ENCODE results near the gene ZNF536. TPM values are rescaled to one million over a fixed set of nuclear protein-coding genes. Genes with fewer than 3 reads are reported as not detected.

The ZNF536 gene
- total RNA-seq, 1 experiment from 2014 or later: 0.35 TPM

GRCh38 chr19:30330266-30330665 is 41.9 kb upstream of the ZNF536 start:
- ATAC-seq (no peak), DNase-seq (ENCODE audit: low spot score) (no peak)
- POLR2A ChIA-PET: no interaction called here
- Mint-ChIP-seq H3K27me3 (ENCODE audit: low read depth) (no peaks in the 10 kb centered on the region), H3K4me3 (no peak overlapping the region), H3K27ac (no peak overlapping the region), H3K9me3 (0 out of 2 replicates have a peak, but pooled peaks cover 6% of the 10 kb centered on the region), H3K4me1 (no peaks in the 10 kb centered on the region), H3K36me3 (no peaks in the 10 kb centered on the region)
- TF ChIP-seq ZNF512 (CRISPR knock-in tag; IDR thresholded peaks at IDR 0.05; ENCODE audit: borderline replicate concordance) (no peak), PREB (CRISPR knock-in tag; IDR thresholded peaks at IDR 0.05; ENCODE audit: borderline replicate concordance) (no peak), IRF1 (CRISPR knock-in tag; IDR thresholded peaks at IDR 0.05) (no peak), SP1 (CRISPR knock-in tag; conservative IDR thresholded peaks at IDR 0.05) (no peak), ATF6 (CRISPR knock-in tag; IDR thresholded peaks at IDR 0.05) (no peak), FOXP4 (CRISPR knock-in tag; IDR thresholded peaks at IDR 0.05) (no peak)
- CTCF ChIA-PET: no interaction called here

GRCh38 chr19:30332445-30333234 is 39.5 kb upstream of the ZNF536 start:
- ATAC-seq (no peak), DNase-seq (ENCODE audit: low spot score) (no peak)
- no peaks in the 10 kb centered on the region; the same call in 1 of the 2 replicates for H3K27me3 Mint-ChIP-seq (ENCODE audit: low read depth)
- H3K36me3 Mint-ChIP-seq: no peaks in the 10 kb centered on the region
- no peak overlapping the region for H3K4me3 Mint-ChIP-seq
- CTCF ChIA-PET: no interaction called here
- H3K9me3 Mint-ChIP-seq: 0 out of 2 replicates have a peak, but pooled peaks cover 6% of the 10 kb centered on the region
- TF ChIP-seq ZNF425 (CRISPR knock-in tag; conservative IDR thresholded peaks at IDR 0.05) (no peak), SOX15 (CRISPR knock-in tag; IDR thresholded peaks at IDR 0.05) (no peak), HMGXB4 (CRISPR knock-in tag; IDR thresholded peaks at IDR 0.05) (no peak), ZNF121 (CRISPR knock-in tag; IDR thresholded peaks at IDR 0.05) (no peak), PREB (CRISPR knock-in tag; IDR thresholded peaks at IDR 0.05; ENCODE audit: borderline replicate concordance) (no peak), ATF1 (CRISPR knock-in tag; IDR thresholded peaks at IDR 0.05) (no peak), MLX (CRISPR knock-in tag; IDR thresholded peaks at IDR 0.05) (no peak), GTF2I (CRISPR knock-in tag; conservative IDR thresholded peaks at IDR 0.05) (no peak), SP1 (CRISPR knock-in tag; conservative IDR thresholded peaks at IDR 0.05) (no peak), ZNF317 (CRISPR knock-in tag; IDR thresholded peaks at IDR 0.05; ENCODE audit: borderline replicate concordance, low read depth) (no peak), ZMAT4 (CRISPR knock-in tag; IDR thresholded peaks at IDR 0.05) (no peak)
- H3K27ac Mint-ChIP-seq: no peak overlapping the region
- H3K4me1 Mint-ChIP-seq: no peaks in the 10 kb centered on the region
- POLR2A ChIA-PET: no interaction called here
